Endothelial cell of umbilical vein (primary cell): Measurements from ENCODE around the gene TRIM71.

ENCODE experiments used
- EZH2 ChIP-seq: IDR thresholded peaks from 2 replicates; pipeline ENCODE4 v1.6.1; 2012; ENCODE audit warnings: borderline replicate concordance, low read depth, mild to moderate bottlenecking, moderate library complexity, low read length, inconsistent platforms; ENCODE audit not compliant: severe bottlenecking
- FOS ChIP-seq: IDR thresholded peaks from 2 replicates; pipeline ENCODE4 v1.6.1; 2011; ENCODE audit warnings: mild to moderate bottlenecking, low read length, moderate library complexity, borderline replicate concordance; ENCODE audit not compliant: insufficient read depth
- JUN ChIP-seq: IDR thresholded peaks from 2 replicates; pipeline ENCODE4 v1.6.1; 2011; ENCODE audit warnings: borderline replicate concordance, low read depth; ENCODE audit not compliant: insufficient read length, insufficient read depth
- MYC ChIP-seq: IDR thresholded peaks from one replicate; pipeline ENCODE4 v1.6.1; 2011; ENCODE audit warnings: mild to moderate bottlenecking, low read depth, low read length
- POLR2A ChIP-seq: IDR thresholded peaks from 2 replicates; pipeline ENCODE4 v1.6.1; 2012; ENCODE audit warnings: low read depth, mild to moderate bottlenecking, control low read depth, low read length
- POLR2AphosphoS5 ChIP-seq: IDR thresholded peaks from 2 replicates; pipeline ENCODE4 v1.6.1; 2012; ENCODE audit warnings: low read depth, mild to moderate bottlenecking, control low read depth, low read length, moderate library complexity; ENCODE audit not compliant: insufficient read depth
- TF ChIP-seq, protein P1 (sequence below), 2 donors: IDR thresholded peaks; 1 replicate in 1 of 2; 2 replicates in 1 of 2; pipeline ENCODE4 v1.5.1; 2011; ENCODE audit warnings: low read length in 2 of 2, mild to moderate bottlenecking in 2 of 2, moderate library complexity in 2 of 2, control low read depth in 1 of 2, inconsistent platforms in 1 of 2, low read depth in 1 of 2; ENCODE audit not compliant: insufficient read depth in 1 of 2; ENCODE audit errors: extremely low read depth in 1 of 2
- TF ChIP-seq, protein P2 (sequence below): IDR thresholded peaks from 2 replicates; pipeline ENCODE4 v1.6.1; 2011; ENCODE audit not compliant: insufficient read depth, insufficient read length

DNA sequence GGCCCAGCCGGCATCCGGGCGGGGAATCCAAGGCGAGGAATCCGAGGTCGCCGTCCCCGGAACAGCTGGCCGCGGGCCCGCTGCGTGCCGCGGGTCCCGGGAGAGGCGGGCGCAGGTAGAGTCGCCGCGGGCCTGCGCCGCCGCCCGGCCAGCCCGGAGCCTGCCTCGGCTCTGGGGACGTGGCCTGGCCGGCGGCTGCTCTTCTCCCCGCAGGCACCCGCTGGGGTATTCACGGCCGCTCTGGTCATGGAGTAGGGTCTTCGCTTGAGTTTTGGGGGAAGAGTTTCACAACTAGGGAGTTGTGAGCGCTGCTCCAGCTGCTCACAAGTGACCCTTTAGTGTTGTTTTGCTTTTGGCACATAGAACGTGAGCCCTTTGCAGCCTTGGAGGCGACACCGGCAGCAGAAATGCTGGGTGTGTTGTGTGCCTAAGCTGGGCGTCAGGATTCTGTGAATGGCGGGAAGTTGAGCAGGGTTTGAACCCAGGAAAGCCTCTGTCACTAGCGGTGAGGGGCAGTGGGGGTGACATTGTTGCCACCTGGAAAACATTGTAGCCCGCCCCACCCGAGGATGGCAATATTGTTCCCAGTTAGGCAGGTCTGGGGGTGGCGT, 4.0 kb downstream of the TRIM71 start:
- TF ChIP-seq POLR2A (no peak), MYC (no peak), EZH2 (peak; percentile 57), JUN (no peak), FOS (no peak), POLR2AphosphoS5 (no peak)
- TF ChIP-seq, protein P1, sequence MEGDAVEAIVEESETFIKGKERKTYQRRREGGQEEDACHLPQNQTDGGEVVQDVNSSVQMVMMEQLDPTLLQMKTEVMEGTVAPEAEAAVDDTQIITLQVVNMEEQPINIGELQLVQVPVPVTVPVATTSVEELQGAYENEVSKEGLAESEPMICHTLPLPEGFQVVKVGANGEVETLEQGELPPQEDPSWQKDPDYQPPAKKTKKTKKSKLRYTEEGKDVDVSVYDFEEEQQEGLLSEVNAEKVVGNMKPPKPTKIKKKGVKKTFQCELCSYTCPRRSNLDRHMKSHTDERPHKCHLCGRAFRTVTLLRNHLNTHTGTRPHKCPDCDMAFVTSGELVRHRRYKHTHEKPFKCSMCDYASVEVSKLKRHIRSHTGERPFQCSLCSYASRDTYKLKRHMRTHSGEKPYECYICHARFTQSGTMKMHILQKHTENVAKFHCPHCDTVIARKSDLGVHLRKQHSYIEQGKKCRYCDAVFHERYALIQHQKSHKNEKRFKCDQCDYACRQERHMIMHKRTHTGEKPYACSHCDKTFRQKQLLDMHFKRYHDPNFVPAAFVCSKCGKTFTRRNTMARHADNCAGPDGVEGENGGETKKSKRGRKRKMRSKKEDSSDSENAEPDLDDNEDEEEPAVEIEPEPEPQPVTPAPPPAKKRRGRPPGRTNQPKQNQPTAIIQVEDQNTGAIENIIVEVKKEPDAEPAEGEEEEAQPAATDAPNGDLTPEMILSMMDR (IDR thresholded peaks at IDR 0.05; ENCODE audit: extremely low read depth in 1 of 2, insufficient read depth in 1 of 2, low read depth in 1 of 2, low read length in 2 of 2), result no peak
- TF ChIP-seq, protein P2, sequence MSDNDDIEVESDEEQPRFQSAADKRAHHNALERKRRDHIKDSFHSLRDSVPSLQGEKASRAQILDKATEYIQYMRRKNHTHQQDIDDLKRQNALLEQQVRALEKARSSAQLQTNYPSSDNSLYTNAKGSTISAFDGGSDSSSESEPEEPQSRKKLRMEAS, result no peak
